ENCODE data around the gene CD4.
A peak's percentile ranks its signal among the peaks of the same experiment; 100 is the strongest.

The CD4 gene

GRCh38 chr12:6791931-6792520 is 2.7 kb downstream of the CD4 start:
- peaks cover 62% of the 10 kb centered on the region for H3K4me1 Mint-ChIP-seq (ENCODE audit: low read depth)
- H3K36me3 Mint-ChIP-seq (ENCODE audit: low read depth): peaks cover 64% of the 10 kb centered on the region
- H3K27me3 Mint-ChIP-seq: no peaks in the 10 kb centered on the region
- peak overlapping the region; percentile 93 for H3K27ac Mint-ChIP-seq
- intact Hi-C loops (cut with micrococcal nuclease): loop anchor here (5.0 kb wide), 1 partner anchor 40 kb away; the partner anchor contains the start of gene MLF2
- H3K9me3 Mint-ChIP-seq: no peaks in the 10 kb centered on the region
- H3K4me3 Mint-ChIP-seq: peak overlapping the region; percentile 88

DNA sequence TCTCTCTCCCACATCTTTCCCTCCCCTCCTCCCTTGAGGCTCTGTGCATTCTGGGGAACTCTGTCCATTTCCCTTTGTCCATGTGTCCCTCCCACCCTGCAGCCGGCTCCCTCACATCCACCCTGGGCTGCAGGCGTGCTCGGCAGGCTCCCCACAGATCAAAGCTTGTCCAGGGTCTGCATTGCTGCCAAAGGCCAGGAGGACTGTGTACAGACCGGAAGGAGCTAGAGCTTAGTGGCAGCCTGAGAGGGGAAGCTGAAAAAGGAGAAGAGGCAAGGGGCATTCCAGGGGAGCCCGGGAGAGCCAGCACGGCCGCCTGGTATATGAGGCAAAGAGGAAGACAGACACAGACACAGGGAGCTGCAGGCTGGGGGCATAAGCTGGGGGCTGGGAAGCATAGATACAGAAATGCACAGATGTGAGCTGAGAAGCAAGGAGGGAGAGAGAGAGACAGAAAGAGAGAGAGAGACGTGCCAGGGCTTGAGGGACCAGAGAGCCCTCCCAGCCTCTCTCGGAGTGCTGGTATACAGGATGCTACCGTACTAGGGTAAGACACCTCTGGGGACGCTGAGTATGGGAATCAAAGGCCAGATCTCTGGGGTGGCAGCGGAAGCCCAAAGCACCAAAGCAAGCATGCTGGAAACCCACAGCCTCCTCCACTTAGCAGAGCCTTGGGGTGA is 3.3 kb downstream of the CD4 start:
- peaks cover 70% of the 10 kb centered on the region for H3K36me3 Mint-ChIP-seq (ENCODE audit: low read depth)
- H3K4me3 Mint-ChIP-seq: peak overlapping the region; percentile 88
- H3K27me3 Mint-ChIP-seq: no peaks in the 10 kb centered on the region
- H3K4me1 Mint-ChIP-seq (ENCODE audit: low read depth): peaks cover 67% of the 10 kb centered on the region
- peak overlapping the region; percentile 93 for H3K27ac Mint-ChIP-seq
- H3K9me3 Mint-ChIP-seq: no peaks in the 10 kb centered on the region
- intact Hi-C loops (cut with micrococcal nuclease): loop anchor here (5.0 kb wide), 1 partner anchor 40 kb away; the partner anchor contains the start of gene MLF2

- Mint-ChIP-seq H3K36me3 (ENCODE audit: low read depth) (peaks cover 87% of the 10 kb centered on the region), H3K4me1 (ENCODE audit: low read depth) (peaks cover 63% of the 10 kb centered on the region), H3K4me3 (no peak overlapping the region), H3K9me3 (no peaks in the 10 kb centered on the region), H3K27me3 (no peaks in the 10 kb centered on the region), H3K27ac (no peak overlapping the region)
- intact Hi-C loops (cut with micrococcal nuclease): no loop called here
Observed at GRCh38 chr12:6795088-6795487, 5.8 kb downstream of the CD4 start.

DNA sequence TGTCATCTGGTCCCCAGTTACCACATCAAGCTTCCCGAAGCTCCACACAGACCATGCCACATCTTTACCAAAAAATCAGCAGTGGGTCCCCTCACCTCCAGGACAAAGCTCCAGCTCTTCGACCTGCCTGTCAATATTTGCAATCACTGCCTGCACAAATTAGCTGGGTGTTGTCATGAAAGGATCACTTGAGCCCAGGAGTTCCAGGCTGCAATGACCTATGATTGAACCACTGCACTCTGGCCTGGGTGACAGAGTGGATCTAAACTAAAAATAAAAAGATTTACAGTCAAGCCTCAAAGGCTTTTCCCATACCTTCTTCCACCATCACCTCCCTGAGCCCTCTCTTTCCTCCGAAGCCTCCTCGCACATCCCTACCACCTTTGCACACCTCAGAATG is 7.2 kb downstream of the CD4 start:
- Mint-ChIP-seq H3K27ac (no peak overlapping the region), H3K4me1 (ENCODE audit: low read depth) (peaks cover 61% of the 10 kb centered on the region), H3K9me3 (no peaks in the 10 kb centered on the region)

DNA sequence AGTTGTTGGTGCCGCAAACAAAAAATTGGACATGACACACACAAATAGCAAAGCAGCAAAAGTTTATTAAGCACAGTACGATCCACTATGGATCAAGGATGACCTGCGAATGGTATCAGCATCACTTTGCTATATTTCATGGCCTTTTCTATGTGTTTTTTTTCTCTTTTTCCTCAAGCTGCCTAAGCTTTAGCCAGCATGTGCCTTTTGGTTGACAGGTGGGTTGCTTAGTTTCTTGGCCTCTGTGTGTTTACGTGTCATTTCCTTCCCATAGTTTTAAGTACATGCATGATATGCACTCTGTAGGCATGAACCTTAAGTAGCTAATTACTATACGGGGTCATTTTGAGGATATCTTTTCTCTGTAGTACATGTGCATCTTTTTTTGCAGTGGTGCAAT is 9.8 kb downstream of the CD4 start:
- no peak overlapping the region for H3K4me3 Mint-ChIP-seq
- no peaks in the 10 kb centered on the region for H3K27me3 Mint-ChIP-seq
- no peaks in the 10 kb centered on the region for H3K9me3 Mint-ChIP-seq
- H3K36me3 Mint-ChIP-seq (ENCODE audit: low read depth): peaks cover 98% of the 10 kb centered on the region
- peaks cover 41% of the 10 kb centered on the region for H3K4me1 Mint-ChIP-seq (ENCODE audit: low read depth)
- no peak overlapping the region for H3K27ac Mint-ChIP-seq
- intact Hi-C loops (cut with micrococcal nuclease): no loop called here

More for the DNA sequence above, 7.2 kb downstream of the CD4 start:
- H3K36me3 Mint-ChIP-seq (ENCODE audit: low read depth): peaks cover 98% of the 10 kb centered on the region
- no peak overlapping the region for H3K4me3 Mint-ChIP-seq
- intact Hi-C loops (cut with micrococcal nuclease): no loop called here
- H3K27me3 Mint-ChIP-seq: no peaks in the 10 kb centered on the region

DNA sequence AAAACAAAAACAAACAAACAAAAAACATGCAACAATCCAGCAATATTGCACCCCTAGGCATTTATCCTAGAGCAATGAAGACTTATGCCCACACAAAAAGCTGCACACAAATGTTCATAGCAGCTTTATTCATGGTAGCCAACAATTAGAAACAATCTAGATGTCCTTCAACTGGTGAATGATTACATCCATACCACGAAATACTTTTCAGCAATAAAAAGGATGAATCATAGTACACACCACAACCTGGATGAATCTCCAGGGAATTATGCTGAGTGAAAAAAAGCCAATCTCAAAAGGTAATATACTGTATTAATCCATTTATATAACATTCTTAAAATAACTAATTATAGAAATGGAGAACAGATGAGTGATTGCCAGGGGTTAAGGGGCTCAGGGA is 17.8 kb downstream of the CD4 start:
- intact Hi-C loops (cut with micrococcal nuclease): no loop called here
- H3K4me1 Mint-ChIP-seq (ENCODE audit: low read depth): peaks cover 28% of the 10 kb centered on the region
- H3K27me3 Mint-ChIP-seq: no peaks in the 10 kb centered on the region
- no peak overlapping the region for H3K4me3 Mint-ChIP-seq
- no peaks in the 10 kb centered on the region for H3K9me3 Mint-ChIP-seq
- peaks cover 83% of the 10 kb centered on the region for H3K36me3 Mint-ChIP-seq (ENCODE audit: low read depth)
- no peak overlapping the region for H3K27ac Mint-ChIP-seq

GRCh38 chr12:6809056-6809455 is 19.7 kb downstream of the CD4 start:
- Mint-ChIP-seq H3K27me3 (no peaks in the 10 kb centered on the region), H3K27ac (no peak overlapping the region), H3K4me1 (ENCODE audit: low read depth) (peaks cover 38% of the 10 kb centered on the region), H3K9me3 (no peaks in the 10 kb centered on the region), H3K4me3 (no peak overlapping the region), H3K36me3 (ENCODE audit: low read depth) (peaks cover 72% of the 10 kb centered on the region)
- intact Hi-C loops (cut with micrococcal nuclease): no loop called here

GRCh38 chr12:6810758-6811157 is 21.4 kb downstream of the CD4 start:
- peaks cover 72% of the 10 kb centered on the region for H3K36me3 Mint-ChIP-seq (ENCODE audit: low read depth)

GRCh38 chr12:6813363-6813762 is 24.0 kb downstream of the CD4 start:
- Mint-ChIP-seq H3K4me3 (no peak overlapping the region), H3K27ac (no peak overlapping the region), H3K9me3 (no peaks in the 10 kb centered on the region), H3K36me3 (ENCODE audit: low read depth) (peaks cover 83% of the 10 kb centered on the region), H3K4me1 (ENCODE audit: low read depth) (peaks cover 65% of the 10 kb centered on the region), H3K27me3 (no peaks in the 10 kb centered on the region)
- intact Hi-C loops (cut with micrococcal nuclease): no loop called here

More at GRCh38 chr12:6810758-6811157, 21.4 kb downstream of the CD4 start:
- H3K27me3 Mint-ChIP-seq: no peaks in the 10 kb centered on the region
- peaks cover 54% of the 10 kb centered on the region for H3K4me1 Mint-ChIP-seq (ENCODE audit: low read depth)
- peak overlapping the region; percentile 22 for H3K27ac Mint-ChIP-seq
- H3K4me3 Mint-ChIP-seq: no peak overlapping the region
- H3K9me3 Mint-ChIP-seq: no peaks in the 10 kb centered on the region
- intact Hi-C loops (cut with micrococcal nuclease): no loop called here

DNA sequence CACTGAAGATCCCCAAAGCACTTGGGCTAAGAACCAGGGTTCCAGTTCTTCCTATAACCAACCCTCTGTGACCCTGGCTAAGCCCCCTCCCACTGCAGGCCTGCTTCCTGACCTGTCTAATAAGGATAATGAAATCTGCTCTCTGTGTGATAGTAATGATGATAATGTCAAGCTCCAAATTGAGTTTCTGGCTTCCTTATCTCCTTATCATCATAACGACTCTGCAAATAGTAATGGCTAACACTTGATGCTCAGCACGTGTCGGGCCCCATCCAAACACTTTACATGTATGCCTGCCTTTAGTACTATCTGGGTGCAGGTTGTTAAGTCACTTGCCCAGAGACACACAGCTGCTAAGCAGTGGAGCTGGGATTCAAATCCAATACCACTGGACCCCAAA is 27.3 kb downstream of the CD4 start:
- Mint-ChIP-seq H3K9me3 (no peaks in the 10 kb centered on the region), H3K4me1 (ENCODE audit: low read depth) (peaks cover 68% of the 10 kb centered on the region), H3K36me3 (ENCODE audit: low read depth) (peaks cover 79% of the 10 kb centered on the region), H3K4me3 (no peak overlapping the region), H3K27ac (no peak overlapping the region), H3K27me3 (no peaks in the 10 kb centered on the region)
- intact Hi-C loops (cut with micrococcal nuclease): no loop called here

DNA sequence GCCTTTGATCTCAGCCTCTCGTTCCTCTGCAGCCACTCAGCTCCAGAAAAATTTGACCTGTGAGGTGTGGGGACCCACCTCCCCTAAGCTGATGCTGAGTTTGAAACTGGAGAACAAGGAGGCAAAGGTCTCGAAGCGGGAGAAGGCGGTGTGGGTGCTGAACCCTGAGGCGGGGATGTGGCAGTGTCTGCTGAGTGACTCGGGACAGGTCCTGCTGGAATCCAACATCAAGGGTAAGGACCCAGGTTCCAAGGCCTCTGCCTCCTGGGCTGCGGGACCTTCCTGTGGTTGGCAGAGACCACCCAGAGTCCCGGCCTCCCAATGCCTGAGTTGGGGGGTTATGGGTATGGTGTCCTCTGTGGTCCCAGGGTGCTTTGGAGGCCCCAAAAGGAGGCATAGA is 27.8 kb downstream of the CD4 start:
- intact Hi-C loops (cut with micrococcal nuclease): no loop called here
- no peak overlapping the region for H3K4me3 Mint-ChIP-seq
- peaks cover 70% of the 10 kb centered on the region for H3K4me1 Mint-ChIP-seq (ENCODE audit: low read depth)
- H3K36me3 Mint-ChIP-seq (ENCODE audit: low read depth): peaks cover 76% of the 10 kb centered on the region
- no peaks in the 10 kb centered on the region for H3K9me3 Mint-ChIP-seq
- no peak overlapping the region for H3K27ac Mint-ChIP-seq
- H3K27me3 Mint-ChIP-seq: peaks cover 1% of the 10 kb centered on the region

DNA sequence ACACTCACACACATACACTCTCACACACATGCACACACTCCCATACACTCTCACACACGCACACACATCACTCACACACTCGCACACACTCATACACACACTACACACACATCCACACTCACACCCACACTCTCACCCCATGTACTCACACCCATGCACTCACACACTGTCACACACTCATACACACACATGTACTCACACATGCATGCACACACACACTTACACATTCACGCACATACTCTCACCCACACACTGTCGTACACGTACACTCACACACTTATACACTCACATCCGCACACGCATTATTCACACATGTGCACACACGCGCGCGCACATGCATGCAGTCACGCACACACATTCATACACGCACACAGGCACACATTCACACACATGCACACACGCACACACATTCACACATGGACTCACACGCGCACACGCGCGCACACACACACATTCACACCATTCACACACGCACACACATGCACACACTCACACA is 28.4 kb downstream of the CD4 start:
- peaks cover 70% of the 10 kb centered on the region for H3K4me1 Mint-ChIP-seq (ENCODE audit: low read depth)
- H3K36me3 Mint-ChIP-seq (ENCODE audit: low read depth): peaks cover 72% of the 10 kb centered on the region
- no peak overlapping the region for H3K4me3 Mint-ChIP-seq
- H3K9me3 Mint-ChIP-seq: no peaks in the 10 kb centered on the region
- peaks cover 3% of the 10 kb centered on the region for H3K27me3 Mint-ChIP-seq
- no peak overlapping the region for H3K27ac Mint-ChIP-seq
- intact Hi-C loops (cut with micrococcal nuclease): no loop called here

DNA sequence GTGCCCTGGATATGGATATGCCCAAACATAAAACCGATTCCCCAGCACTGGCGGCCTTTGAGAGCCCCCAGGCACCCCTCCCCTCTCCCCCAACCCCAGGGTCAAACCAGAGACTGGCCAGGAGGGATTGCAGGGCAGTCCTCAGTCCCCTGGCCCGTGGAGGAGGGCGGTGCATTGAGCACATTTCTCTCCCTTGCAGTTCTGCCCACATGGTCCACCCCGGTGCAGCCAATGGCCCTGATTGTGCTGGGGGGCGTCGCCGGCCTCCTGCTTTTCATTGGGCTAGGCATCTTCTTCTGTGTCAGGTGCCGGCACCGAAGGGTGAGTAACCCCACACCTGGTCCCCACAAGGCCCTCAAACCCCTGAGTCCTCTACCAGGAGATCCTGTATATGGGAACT is 28.9 kb downstream of the CD4 start:
- Mint-ChIP-seq H3K36me3 (ENCODE audit: low read depth) (peaks cover 72% of the 10 kb centered on the region), H3K27ac (no peak overlapping the region), H3K9me3 (no peaks in the 10 kb centered on the region), H3K4me3 (no peak overlapping the region), H3K4me1 (ENCODE audit: low read depth) (peaks cover 74% of the 10 kb centered on the region), H3K27me3 (peaks cover 4% of the 10 kb centered on the region)
- intact Hi-C loops (cut with micrococcal nuclease): no loop called here

- Mint-ChIP-seq H3K27ac (no peak overlapping the region), H3K36me3 (ENCODE audit: low read depth) (peaks cover 72% of the 10 kb centered on the region), H3K27me3 (peaks cover 4% of the 10 kb centered on the region), H3K4me3 (no peak overlapping the region), H3K4me1 (ENCODE audit: low read depth) (peaks cover 76% of the 10 kb centered on the region), H3K9me3 (no peaks in the 10 kb centered on the region)
- intact Hi-C loops (cut with micrococcal nuclease): no loop called here
Observed at GRCh38 chr12:6818645-6819044, 29.3 kb downstream of the CD4 start.
